IPS DF 6.9 (cell line): ENCODE data around the gene BRD3.

ENCODE experiments used
- DNase-seq: peaks from one replicate; pipeline ENCODE4 v3.0.0-alpha.2; 2013; ENCODE audit warnings: low read depth, low spot score
- H3K27ac ChIP-seq: one replicate; pipeline ENCODE4 v1.5.1; 2013; ENCODE audit warnings: low read length, control low read depth
- H3K27me3 ChIP-seq: 2 replicates; pipeline ENCODE4 v1.6.1; 2013; ENCODE audit warnings: mild to moderate bottlenecking, low read length; ENCODE audit not compliant: control insufficient read depth, insufficient read depth
- H3K36me3 ChIP-seq: 2 replicates; pipeline ENCODE4 v1.6.1; 2013; ENCODE audit warnings: low read length; ENCODE audit not compliant: control insufficient read depth, insufficient read depth
- H3K4me1 ChIP-seq: 2 replicates; pipeline ENCODE4 v1.6.1; 2013; ENCODE audit warnings: low read length; ENCODE audit not compliant: control insufficient read depth, insufficient read depth
- H3K4me3 ChIP-seq: 2 replicates; pipeline ENCODE4 v1.5.1; 2013; ENCODE audit warnings: mild to moderate bottlenecking, low read length
- H3K9me3 ChIP-seq: 2 replicates; pipeline ENCODE4 v1.6.1; 2013; ENCODE audit warnings: low read length, inconsistent platforms; ENCODE audit not compliant: control insufficient read depth, insufficient read depth
- WGBS: extraction: QIAGEN DNeasy Blood & Tissue Kit; methylation state at CpG from one replicate; pipeline ENCODE4 v1.1.7; 2013; ENCODE audit warnings: mixed read lengths, missing lambda C conversion rate; ENCODE audit not compliant: insufficient read length, insufficient coverage; 5-methylcytosine and 5-hydroxymethylcytosine counted together

The BRD3 gene

DNA sequence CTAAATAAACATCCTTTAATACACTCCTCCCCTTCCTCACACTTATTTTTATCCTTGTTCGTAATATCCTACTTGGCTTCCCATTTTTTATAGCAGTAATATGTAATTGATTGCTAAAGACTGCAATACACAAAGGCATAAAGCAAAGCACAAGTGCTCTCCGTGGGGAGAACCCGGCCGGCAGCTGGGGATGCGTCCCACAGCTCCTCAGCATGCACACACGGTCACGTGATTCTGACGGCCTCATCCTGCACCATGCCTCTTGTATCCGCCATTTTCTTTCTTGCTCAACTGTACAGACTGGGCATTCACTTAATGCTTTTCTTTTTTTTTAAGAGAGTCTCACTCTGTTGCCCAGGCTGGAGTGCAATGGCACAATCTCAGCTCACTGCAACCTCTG, 39.8 kb downstream of the BRD3 start:
- Histone ChIP-seq H3K9me3 (no peaks in the 10 kb centered on the region), H3K27me3 (no peaks in the 10 kb centered on the region), H3K4me3 (no peak overlapping the region), H3K27ac (no peak overlapping the region), H3K4me1 (peaks cover 4% of the 10 kb centered on the region; the same call in 1 of the 2 replicates), H3K36me3 (peaks cover 13% of the 10 kb centered on the region)
- WGBS: 100% methylated on average over 1 of the region's 9 CpGs
- no peak for DNase-seq

DNA sequence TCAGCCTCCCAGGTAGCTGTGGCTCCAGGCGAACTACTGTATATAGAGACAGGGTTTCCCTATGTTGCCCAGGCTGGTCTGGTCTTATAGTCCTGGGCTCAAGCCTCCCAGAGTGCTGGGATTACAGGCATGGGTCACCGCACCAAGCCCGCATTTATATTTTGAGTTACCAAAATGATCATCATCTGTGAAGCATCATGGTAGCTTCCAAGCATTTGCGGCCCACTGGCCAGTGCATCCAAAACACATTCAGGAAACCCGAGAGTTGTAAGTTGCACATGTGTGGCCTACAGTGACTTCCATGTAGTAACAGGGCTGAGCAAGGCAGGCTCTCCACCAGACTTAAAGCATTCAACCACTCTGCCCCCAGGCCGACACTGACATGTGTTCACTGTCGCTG, 40.3 kb downstream of the BRD3 start:
- Histone ChIP-seq H3K36me3 (peaks cover 9% of the 10 kb centered on the region), H3K9me3 (no peaks in the 10 kb centered on the region), H3K27ac (no peak overlapping the region), H3K4me3 (no peak overlapping the region), H3K27me3 (no peaks in the 10 kb centered on the region), H3K4me1 (peaks cover 4% of the 10 kb centered on the region; the same call in 1 of the 2 replicates)
- no peak for DNase-seq
- WGBS: no CpG with 5 or more reads among the region's 7 CpGs

DNA sequence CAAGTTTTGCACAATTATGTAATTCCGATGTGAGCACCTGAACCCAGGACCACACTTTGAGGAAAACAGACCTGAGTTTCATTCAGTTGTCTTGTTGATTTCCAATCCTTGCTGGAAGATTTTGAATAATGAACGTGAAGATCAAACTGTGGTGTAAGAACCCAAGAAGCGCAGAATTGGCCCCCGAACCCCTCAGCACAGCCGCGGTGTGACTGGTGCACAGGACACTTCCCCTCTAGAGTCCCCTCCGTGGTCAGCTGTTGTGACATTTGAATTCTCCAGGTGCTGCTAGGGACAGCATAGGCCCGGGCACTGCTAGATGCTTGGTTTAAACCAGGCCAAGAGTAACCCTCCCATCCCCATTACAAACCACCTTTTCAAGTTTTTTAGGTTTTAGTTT, 40.8 kb downstream of the BRD3 start:
- no peak overlapping the region for H3K27ac ChIP-seq
- no peaks in the 10 kb centered on the region for H3K27me3 ChIP-seq
- H3K9me3 ChIP-seq: no peaks in the 10 kb centered on the region
- peaks cover 4% of the 10 kb centered on the region; the same call in 1 of the 2 replicates for H3K4me1 ChIP-seq
- no peak for DNase-seq
- WGBS: no CpG with 5 or more reads among the region's 8 CpGs
- H3K36me3 ChIP-seq: peaks cover 9% of the 10 kb centered on the region
- no peak overlapping the region for H3K4me3 ChIP-seq

DNA sequence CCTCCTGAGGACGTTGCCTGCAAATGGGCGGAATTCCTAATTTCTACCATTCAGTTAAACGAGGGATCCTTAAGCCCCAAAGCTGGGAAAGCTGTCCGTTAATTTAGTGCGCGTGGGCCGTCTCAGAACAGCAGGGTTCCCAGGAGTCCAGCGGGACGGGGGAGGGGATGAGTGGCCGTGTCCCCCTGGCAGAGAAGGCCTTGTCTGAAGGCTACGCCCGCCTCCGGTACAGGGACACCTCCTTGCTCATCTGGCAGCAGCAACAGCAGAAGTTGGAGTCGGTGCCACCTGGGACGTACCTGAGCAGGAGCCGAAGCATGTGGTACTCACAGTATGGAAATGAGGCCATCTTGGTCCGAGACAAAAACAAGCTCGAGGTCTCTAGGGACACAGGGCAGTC, 41.2 kb downstream of the BRD3 start:
- Histone ChIP-seq H3K4me1 (peaks cover 4% of the 10 kb centered on the region; the same call in 1 of the 2 replicates), H3K9me3 (no peaks in the 10 kb centered on the region), H3K27ac (no peak overlapping the region), H3K27me3 (no peaks in the 10 kb centered on the region), H3K36me3 (peaks cover 5% of the 10 kb centered on the region), H3K4me3 (no peak overlapping the region)
- no CpG with 5 or more reads among the region's 18 CpGs for WGBS
- DNase-seq: no peak

DNA sequence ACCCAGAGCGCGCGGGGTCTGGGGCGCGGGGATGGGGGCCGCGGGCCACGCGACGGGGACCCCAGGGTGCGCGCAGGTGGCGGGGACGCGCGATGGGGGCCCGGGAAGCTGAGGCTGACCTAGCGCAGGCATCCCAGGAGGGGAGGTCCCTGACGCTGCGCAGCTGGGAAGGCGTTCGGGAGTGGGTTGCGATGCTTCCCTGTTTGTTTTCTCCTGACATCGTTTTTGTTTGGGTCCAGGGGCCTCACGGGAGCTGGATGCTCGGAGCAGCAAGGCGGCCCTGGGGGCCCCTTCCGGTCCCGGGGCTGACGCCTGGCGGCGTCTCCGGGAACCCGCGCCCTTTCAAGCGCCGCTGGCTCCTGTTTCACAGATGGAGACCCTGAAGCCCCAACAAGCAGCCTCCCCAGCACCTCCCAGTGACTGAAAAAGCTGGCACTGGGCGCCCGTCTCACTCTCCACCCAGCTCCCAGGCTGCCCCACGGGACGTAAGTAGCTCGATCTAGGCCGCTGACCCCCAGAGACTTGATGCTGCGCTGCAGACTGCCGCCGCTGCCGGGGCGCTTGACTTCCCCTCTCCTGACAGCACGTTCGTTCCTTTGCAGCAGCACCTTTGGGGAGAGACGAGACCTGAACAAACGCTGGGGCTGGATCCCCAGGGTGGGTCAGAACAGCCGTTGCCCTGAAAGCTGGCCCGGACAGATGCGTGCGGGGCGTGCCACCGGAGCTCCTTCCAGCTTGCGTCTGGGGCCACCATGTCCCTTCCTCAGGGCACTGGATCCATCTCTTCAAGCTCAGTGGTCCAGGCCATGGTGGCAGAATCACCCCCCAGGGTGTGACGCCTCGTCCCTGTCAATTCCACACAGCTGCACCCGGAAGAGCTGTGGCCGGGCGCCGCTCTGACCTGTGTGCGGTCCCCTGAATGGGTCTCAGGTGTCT, 42.0 kb downstream of the BRD3 start:
- peaks cover 4% of the 10 kb centered on the region; the same call in 1 of the 2 replicates for H3K4me1 ChIP-seq
- no peak for DNase-seq
- WGBS: no CpG with 5 or more reads among the region's 66 CpGs

DNA sequence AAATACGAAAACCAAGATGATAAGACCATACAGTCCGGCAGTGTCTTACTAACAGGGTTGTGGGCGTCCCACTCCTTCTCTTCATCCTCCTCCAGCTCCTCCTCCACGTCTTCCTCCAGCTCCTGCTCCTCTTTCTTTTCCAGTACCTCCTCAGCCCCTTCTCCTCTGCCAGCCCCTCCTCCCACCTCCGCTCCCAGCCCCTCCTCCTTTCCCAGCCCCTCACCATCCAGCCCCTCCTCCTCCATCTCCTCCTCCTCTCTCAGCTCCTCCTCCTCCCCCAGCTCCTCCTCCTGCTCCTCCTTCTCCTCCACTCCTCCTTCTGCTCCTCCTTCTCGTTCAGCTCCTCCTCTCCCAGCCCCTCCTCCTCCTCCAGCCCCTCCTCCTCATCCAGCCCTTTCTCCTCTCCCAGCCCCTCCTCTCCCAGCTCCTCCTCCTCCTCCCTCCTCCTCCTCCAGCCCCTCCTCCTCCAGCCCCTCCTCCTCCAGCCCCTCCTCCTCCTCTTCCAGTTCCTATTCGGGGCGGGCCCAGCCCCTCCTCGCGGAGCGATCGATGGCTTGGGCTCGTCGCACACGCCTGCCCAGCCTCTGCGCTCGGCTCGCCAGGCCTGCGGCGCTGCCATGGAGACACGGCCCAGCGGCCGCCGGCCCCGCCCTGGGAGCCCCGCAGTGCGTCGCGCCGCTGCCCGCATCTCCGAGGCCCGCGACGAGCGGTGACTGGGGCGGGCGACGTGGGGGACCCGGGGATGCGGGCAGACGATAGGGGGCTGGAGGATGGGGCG, 42.8 kb downstream of the BRD3 start, which contains the start of gene BRD3OS:
Gene BRD3OS (plus strand): TSS at position 654 of the 778 bp plus-strand sequence. CDS start 1,267 bp downstream, outside the sequence.
- H3K36me3 ChIP-seq: no peaks in the 10 kb centered on the region; the same call in 1 of the 2 replicates
- H3K27me3 ChIP-seq: no peaks in the 10 kb centered on the region
- no peak within 1 kb of the TSS for H3K27ac ChIP-seq
- no peaks in the 10 kb centered on the region for H3K9me3 ChIP-seq
- no CpG with 5 or more reads among the region's 43 CpGs for WGBS
- peak within 1 kb of the TSS; percentile 61; the same call in 1 of the 2 replicates for H3K4me3 ChIP-seq
- H3K4me1 ChIP-seq: peaks cover 4% of the 10 kb centered on the region; the same call in 1 of the 2 replicates
- peak; percentile 91 for DNase-seq

More for the DNA sequence above, 42.0 kb downstream of the BRD3 start:
- Histone ChIP-seq H3K27ac (no peak overlapping the region), H3K4me3 (peak overlapping the region; percentile 61; the same call in 1 of the 2 replicates), H3K9me3 (no peaks in the 10 kb centered on the region), H3K36me3 (peaks cover 1% of the 10 kb centered on the region; the same call in 1 of the 2 replicates), H3K27me3 (no peaks in the 10 kb centered on the region)

DNA sequence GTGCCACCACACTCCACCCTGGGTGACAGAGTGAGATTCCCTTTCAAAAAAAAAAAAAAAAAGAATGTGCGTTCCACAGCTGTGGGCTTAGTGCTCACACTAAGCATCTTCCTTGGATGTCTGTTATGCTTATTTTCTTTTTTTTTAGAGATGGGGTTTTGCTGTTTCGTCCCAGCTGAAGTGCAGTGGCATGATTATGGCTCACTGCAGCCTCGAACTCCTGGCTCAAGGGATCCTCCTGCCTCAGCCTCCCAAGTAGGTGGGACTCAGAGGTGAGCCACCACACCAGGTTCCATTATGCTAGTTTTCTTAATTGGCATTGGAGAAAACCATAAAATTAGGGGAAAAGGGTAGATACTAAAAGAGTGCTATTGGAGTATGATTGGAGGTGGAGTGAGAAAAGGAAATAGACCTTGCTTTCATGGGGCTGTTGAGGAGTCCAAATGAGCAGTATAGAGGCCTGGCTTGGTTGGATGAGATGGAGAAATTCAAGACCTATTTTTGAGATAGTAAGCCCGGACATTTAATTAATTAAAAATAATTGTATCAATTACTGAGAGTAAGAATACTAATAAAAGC, 43.5 kb downstream of the BRD3 start:
- no peak for DNase-seq
- Histone ChIP-seq H3K4me1 (peaks cover 4% of the 10 kb centered on the region; the same call in 1 of the 2 replicates), H3K27ac (no peak overlapping the region), H3K36me3 (no peaks in the 10 kb centered on the region; the same call in 1 of the 2 replicates), H3K9me3 (no peaks in the 10 kb centered on the region), H3K27me3 (no peaks in the 10 kb centered on the region), H3K4me3 (no peak overlapping the region)
- WGBS: no CpG with 5 or more reads among the region's 4 CpGs

DNA sequence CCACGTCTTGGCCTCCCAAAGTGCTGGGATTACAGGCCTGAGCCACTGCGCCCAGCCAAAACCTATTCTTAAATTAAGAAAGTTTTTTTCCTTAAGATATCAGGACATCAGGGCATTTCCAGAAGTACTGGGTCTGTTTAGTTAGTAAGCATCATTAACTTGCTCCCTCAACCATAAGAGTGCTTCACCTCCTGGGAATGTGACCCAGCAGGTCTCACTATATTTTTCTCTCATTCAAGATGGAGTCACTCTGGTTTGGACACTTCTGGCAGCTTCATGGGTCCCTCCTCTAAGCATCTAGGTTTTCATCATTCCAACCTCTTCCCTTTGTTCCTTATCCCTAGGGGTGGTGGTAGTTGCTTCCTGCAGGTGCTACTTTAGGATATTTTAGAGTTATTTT, 52.9 kb downstream of the BRD3 start:
- Histone ChIP-seq H3K27me3 (no peaks in the 10 kb centered on the region), H3K27ac (no peak overlapping the region), H3K36me3 (no peaks in the 10 kb centered on the region), H3K9me3 (peaks cover 8% of the 10 kb centered on the region), H3K4me3 (no peak overlapping the region), H3K4me1 (no peaks in the 10 kb centered on the region)
- no CpG with 5 or more reads among the region's 2 CpGs for WGBS
- DNase-seq: no peak

DNA sequence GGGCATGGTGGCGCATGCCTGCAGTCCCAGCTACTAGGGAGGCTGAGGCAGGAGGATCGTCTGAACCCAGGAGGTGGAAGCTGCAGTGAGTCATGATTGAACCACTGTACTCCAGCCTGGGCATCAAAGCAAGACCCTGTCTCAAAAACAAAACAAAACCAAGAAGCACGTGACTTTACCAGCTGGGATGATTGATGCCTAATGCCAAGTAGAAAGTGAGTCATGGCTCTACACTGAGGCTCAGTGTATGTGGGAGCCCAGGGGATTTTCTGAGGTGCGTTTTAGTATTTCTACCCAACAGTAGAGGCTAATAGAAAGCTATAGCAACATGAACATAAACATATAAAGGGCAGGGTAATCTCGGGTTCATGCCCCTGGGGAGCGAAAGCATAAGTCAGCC, 56.4 kb downstream of the BRD3 start:
- Histone ChIP-seq H3K27me3 (no peaks in the 10 kb centered on the region), H3K36me3 (no peaks in the 10 kb centered on the region), H3K4me1 (no peaks in the 10 kb centered on the region), H3K4me3 (no peak overlapping the region), H3K27ac (no peak overlapping the region), H3K9me3 (peaks cover 8% of the 10 kb centered on the region)
- DNase-seq: no peak
- WGBS: no CpG with 5 or more reads among the region's 6 CpGs
